SK-N-SH treated with all-trans-retinoic acid at 6 μM for 48 hours (cell line): ENCODE measurements around the gene GHITM.

Experiments
- ATAC-seq: fragments of 200-7000 bp; cut with Tn5 transposase; 3 replicates; pipeline ENCODE4 v1.9.1; 2020; ENCODE audit warnings: mild to moderate bottlenecking, moderate library complexity
- ARNTL ChIP-seq: fragments of 450-650 bp; formaldehyde crosslinking; IDR thresholded peaks from 2 replicates; pipeline ENCODE4 v1.5.0; 2020; ENCODE audit warnings: low read depth, mild to moderate bottlenecking, moderate library complexity, borderline replicate concordance
- BACH2 ChIP-seq: fragments of 250-450 bp; sonication (Bioruptor Pico); IDR thresholded peaks from 2 replicates; pipeline ENCODE4 v1.9.0; 2021; ENCODE audit warnings: mild to moderate bottlenecking, borderline replicate concordance
- CSDC2 ChIP-seq: fragments of 250-450 bp; sonication (Bioruptor Pico); IDR thresholded peaks from 2 replicates; pipeline ENCODE4 v1.5.0; 2020; ENCODE audit warnings: mild to moderate bottlenecking, moderate library complexity
- ESRRG ChIP-seq: fragments of 250-450 bp; sonication (Bioruptor Pico); IDR thresholded peaks from 2 replicates; pipeline ENCODE4 v1.6.1; 2021; ENCODE audit warnings: mild to moderate bottlenecking
- GLIS3 ChIP-seq: fragments of 250-450 bp; sonication (Bioruptor Pico); IDR thresholded peaks from 2 replicates; pipeline ENCODE4 v1.5.0; 2020; ENCODE audit warnings: mild to moderate bottlenecking, moderate library complexity
- ISL1 ChIP-seq: fragments of 250-450 bp; sonication (Bioruptor Pico); IDR thresholded peaks from 2 replicates; pipeline ENCODE4 v2.1.2; 2022; ENCODE audit warnings: mild to moderate bottlenecking, moderate library complexity
- OSR1 ChIP-seq: fragments of 250-450 bp; sonication (Bioruptor Pico); IDR thresholded peaks from 2 replicates; pipeline ENCODE4 v1.8.0; 2022; ENCODE audit warnings: moderate library complexity, mild to moderate bottlenecking, inconsistent platforms
- PPARA ChIP-seq: fragments of 250-450 bp; sonication (Bioruptor Pico); IDR thresholded peaks from 2 replicates; pipeline ENCODE4 v1.5.0; 2020; ENCODE audit warnings: mild to moderate bottlenecking, borderline replicate concordance
- RARB ChIP-seq: fragments of 250-450 bp; sonication (Bioruptor Pico); IDR thresholded peaks from 2 replicates; pipeline ENCODE4 v1.8.0; 2021; ENCODE audit warnings: mild to moderate bottlenecking, moderate library complexity
- SNAI2 ChIP-seq: fragments of 250-450 bp; sonication (Bioruptor Pico); IDR thresholded peaks from 2 replicates; pipeline ENCODE4 v1.5.0; 2020; ENCODE audit warnings: mild to moderate bottlenecking, moderate library complexity
- TCF4 ChIP-seq: fragments of 250-450 bp; sonication (Bioruptor Pico); IDR thresholded peaks from 2 replicates; pipeline ENCODE4 v1.8.0; 2021; ENCODE audit warnings: mild to moderate bottlenecking, moderate library complexity, borderline replicate concordance
- TOX ChIP-seq: fragments of 250-450 bp; sonication (Bioruptor Pico); IDR thresholded peaks from 2 replicates; pipeline ENCODE4 v1.8.0; 2021; ENCODE audit warnings: mild to moderate bottlenecking, moderate library complexity, borderline replicate concordance
- ZFP3 ChIP-seq: fragments of 250-450 bp; sonication (Bioruptor Pico); IDR thresholded peaks from 2 replicates; pipeline ENCODE4 v1.5.0; 2020; ENCODE audit warnings: mild to moderate bottlenecking, moderate library complexity
- ZFP30 ChIP-seq: fragments of 450-650 bp; formaldehyde crosslinking; IDR thresholded peaks from 2 replicates; pipeline ENCODE4 v1.5.0; 2022; ENCODE audit warnings: mild to moderate bottlenecking, moderate library complexity
- ZNF565 ChIP-seq: fragments of 450-650 bp; formaldehyde crosslinking; conservative IDR thresholded peaks from 2 replicates; pipeline ENCODE4 v1.5.0; 2020; ENCODE audit warnings: low read depth, mild to moderate bottlenecking, moderate library complexity
- ZNF70 ChIP-seq: fragments of 450-650 bp; formaldehyde crosslinking; IDR thresholded peaks from 2 replicates; pipeline ENCODE4 v1.5.0; 2020; ENCODE audit warnings: mild to moderate bottlenecking, moderate library complexity
- ZNF8 ChIP-seq: fragments of 450-650 bp; formaldehyde crosslinking; IDR thresholded peaks from 2 replicates; pipeline ENCODE4 v1.5.0; 2020; ENCODE audit warnings: mild to moderate bottlenecking, moderate library complexity
- TF ChIP-seq, protein P1 (sequence below): fragments of 250-450 bp; sonication (Bioruptor Pico); IDR thresholded peaks from 2 replicates; pipeline ENCODE4 v1.5.1; 2021; ENCODE audit warnings: mild to moderate bottlenecking, moderate library complexity
- TF ChIP-seq, protein P2 (sequence below): fragments of 250-450 bp; sonication (Bioruptor Pico); IDR thresholded peaks from 2 replicates; pipeline ENCODE4 v1.8.0; 2021; ENCODE audit warnings: low read depth, mild to moderate bottlenecking, moderate library complexity, borderline replicate concordance
- TF ChIP-seq, protein P3 (sequence below): fragments of 250-450 bp; sonication (Bioruptor Pico); IDR thresholded peaks from 2 replicates; pipeline ENCODE4 v1.8.0; 2020; ENCODE audit warnings: mild to moderate bottlenecking, moderate library complexity, borderline replicate concordance
- TF ChIP-seq, protein P4 (sequence below): fragments of 250-450 bp; sonication (Bioruptor Pico); IDR thresholded peaks from 2 replicates; pipeline ENCODE4 v1.5.0; 2020; ENCODE audit warnings: mild to moderate bottlenecking, moderate library complexity
- TF ChIP-seq, protein P5 (sequence below): fragments of 250-450 bp; sonication (Bioruptor Pico); IDR thresholded peaks from 2 replicates; pipeline ENCODE4 v1.5.1; 2020; ENCODE audit warnings: low read depth, mild to moderate bottlenecking, moderate library complexity

The GHITM gene

DNA sequence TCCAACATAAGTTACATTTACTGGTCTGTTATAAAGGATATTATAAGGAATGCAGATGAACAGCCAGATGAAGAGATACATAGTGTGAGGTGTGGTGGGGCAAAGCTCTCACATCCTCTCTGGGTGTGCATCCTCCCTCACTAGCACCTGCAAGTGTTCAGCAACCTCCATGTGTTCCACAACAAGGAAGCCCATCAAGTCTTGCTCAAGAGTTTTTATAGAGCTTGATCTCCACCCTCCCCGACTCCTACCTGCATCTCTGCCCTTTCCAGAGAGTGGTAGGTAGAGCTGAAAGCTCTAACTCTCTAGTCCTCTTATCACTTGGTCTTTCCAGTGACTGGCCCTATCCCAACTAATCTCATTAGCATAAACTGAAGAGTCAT lies 12.5 kb upstream of the GHITM start (continued):
- TF ChIP-seq, protein P1, sequence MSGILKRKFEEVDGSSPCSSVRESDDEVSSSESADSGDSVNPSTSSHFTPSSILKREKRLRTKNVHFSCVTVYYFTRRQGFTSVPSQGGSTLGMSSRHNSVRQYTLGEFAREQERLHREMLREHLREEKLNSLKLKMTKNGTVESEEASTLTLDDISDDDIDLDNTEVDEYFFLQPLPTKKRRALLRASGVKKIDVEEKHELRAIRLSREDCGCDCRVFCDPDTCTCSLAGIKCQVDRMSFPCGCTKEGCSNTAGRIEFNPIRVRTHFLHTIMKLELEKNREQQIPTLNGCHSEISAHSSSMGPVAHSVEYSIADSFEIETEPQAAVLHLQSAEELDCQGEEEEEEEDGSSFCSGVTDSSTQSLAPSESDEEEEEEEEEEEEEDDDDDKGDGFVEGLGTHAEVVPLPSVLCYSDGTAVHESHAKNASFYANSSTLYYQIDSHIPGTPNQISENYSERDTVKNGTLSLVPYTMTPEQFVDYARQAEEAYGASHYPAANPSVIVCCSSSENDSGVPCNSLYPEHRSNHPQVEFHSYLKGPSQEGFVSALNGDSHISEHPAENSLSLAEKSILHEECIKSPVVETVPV (CRISPR knock-in tag): no peak
- no peak for TF ChIP-seq ZFP30 (CRISPR knock-in tag)
- no peak for TF ChIP-seq TOX (CRISPR knock-in tag)
- TF ChIP-seq, protein P2, sequence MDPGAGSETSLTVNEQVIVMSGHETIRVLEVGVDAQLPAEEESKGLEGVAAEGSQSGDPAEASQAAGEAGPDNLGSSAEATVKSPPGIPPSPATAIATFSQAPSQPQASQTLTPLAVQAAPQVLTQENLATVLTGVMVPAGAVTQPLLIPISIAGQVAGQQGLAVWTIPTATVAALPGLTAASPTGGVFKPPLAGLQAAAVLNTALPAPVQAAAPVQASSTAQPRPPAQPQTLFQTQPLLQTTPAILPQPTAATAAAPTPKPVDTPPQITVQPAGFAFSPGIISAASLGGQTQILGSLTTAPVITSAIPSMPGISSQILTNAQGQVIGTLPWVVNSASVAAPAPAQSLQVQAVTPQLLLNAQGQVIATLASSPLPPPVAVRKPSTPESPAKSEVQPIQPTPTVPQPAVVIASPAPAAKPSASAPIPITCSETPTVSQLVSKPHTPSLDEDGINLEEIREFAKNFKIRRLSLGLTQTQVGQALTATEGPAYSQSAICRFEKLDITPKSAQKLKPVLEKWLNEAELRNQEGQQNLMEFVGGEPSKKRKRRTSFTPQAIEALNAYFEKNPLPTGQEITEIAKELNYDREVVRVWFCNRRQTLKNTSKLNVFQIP (CRISPR knock-in tag): no peak
- no peak for TF ChIP-seq CSDC2 (CRISPR knock-in tag)
- no peak for TF ChIP-seq ESRRG (CRISPR knock-in tag)
- TF ChIP-seq PPARA: no peak

DNA sequence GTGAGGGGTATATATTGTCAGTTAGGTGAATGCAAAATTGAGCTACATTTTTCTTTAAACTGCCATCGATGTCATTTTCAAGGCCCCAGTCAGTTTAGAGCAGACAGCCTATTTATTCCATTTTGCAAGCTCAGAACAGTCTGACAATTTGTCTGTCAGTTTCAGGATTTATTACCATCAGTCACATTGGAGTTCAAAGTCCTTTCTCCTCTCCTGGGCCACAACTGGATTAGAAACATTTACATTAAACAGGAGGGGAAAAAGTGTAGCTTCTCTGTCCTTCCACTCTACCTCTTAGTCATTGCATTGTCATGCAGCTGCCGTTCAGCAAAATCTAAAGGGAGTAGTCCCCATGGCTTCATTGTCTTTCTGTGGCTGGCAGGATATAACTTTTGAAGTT lies 3.5 kb upstream of the GHITM start:
- TF ChIP-seq, protein P1 (CRISPR knock-in tag): no peak
- TF ChIP-seq, all 23 proteins: peak for 0
- no peak for ATAC-seq

DNA sequence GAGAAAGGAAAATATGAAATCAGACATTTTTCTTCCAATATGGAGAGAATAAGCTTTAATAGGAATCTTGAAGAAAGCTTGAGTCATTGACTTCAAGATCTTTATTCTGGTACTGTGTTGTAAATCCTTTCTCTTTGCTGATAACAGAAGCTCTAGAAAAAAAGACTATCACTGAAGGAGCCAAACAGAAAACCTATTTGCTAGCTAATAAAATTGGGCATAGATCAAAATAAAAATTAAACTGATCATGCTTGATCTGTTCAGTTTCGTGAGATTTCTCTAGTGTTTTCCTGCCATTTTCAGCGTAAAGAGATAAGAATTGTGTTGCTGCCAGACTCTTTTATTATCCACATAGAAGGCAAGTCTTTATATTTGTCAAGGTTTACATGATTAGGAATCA lies 1.5 kb upstream of the GHITM start:
- no peak for ATAC-seq
- TF ChIP-seq ESRRG (CRISPR knock-in tag): no peak
- no peak for TF ChIP-seq TCF4
- TF ChIP-seq, all 23 proteins: peak for 0

DNA sequence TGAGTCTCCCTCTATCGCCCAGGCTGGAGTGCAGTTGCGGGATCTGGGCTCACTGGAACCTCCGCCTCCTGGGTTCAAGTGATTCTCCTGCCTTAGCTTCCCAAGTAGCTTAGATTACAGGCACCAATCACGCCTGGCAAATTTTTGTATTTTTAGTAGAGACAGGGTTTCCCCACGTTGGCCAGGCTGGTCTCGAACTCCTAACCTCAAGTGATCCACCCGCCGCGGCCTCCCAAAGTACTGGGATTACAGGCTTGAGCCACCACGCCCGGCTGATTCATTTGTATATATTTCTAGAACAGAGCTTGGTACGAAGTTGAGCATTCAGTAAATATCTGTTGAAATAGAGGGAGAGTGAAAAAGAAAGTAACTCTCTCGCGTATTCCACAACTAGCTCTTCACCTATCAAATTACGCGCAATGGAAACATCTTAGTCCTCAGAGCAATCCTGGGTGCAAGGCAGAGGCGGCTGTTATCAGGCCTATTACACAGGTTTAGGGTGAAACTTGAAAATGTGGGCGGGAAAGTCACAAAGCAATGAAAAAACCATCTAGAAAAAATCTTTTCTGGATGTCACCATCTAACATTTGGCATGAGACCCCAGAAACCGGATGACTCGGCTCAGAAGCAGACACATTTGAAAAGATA lies 707 bp upstream of the GHITM start:
- no peak for ATAC-seq
- TF ChIP-seq, protein P1 (CRISPR knock-in tag): no peak
- TF ChIP-seq, protein P3, sequence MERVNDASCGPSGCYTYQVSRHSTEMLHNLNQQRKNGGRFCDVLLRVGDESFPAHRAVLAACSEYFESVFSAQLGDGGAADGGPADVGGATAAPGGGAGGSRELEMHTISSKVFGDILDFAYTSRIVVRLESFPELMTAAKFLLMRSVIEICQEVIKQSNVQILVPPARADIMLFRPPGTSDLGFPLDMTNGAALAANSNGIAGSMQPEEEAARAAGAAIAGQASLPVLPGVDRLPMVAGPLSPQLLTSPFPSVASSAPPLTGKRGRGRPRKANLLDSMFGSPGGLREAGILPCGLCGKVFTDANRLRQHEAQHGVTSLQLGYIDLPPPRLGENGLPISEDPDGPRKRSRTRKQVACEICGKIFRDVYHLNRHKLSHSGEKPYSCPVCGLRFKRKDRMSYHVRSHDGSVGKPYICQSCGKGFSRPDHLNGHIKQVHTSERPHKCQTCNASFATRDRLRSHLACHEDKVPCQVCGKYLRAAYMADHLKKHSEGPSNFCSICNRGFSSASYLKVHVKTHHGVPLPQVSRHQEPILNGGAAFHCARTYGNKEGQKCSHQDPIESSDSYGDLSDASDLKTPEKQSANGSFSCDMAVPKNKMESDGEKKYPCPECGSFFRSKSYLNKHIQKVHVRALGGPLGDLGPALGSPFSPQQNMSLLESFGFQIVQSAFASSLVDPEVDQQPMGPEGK (CRISPR knock-in tag): no peak
- TF ChIP-seq SNAI2 (CRISPR knock-in tag) (no peak), ZFP3 (CRISPR knock-in tag) (no peak), ESRRG (CRISPR knock-in tag) (no peak), TOX (CRISPR knock-in tag) (no peak), ZNF565 (CRISPR knock-in tag) (no peak), BACH2 (CRISPR knock-in tag) (no peak), ZFP30 (CRISPR knock-in tag) (no peak), CSDC2 (CRISPR knock-in tag) (no peak), OSR1 (CRISPR knock-in tag) (no peak), ZNF8 (no peak), RARB (no peak), TCF4 (no peak), ISL1 (CRISPR knock-in tag) (no peak), ARNTL (CRISPR knock-in tag) (no peak), ZNF70 (no peak), GLIS3 (no peak)
- TF ChIP-seq, protein P4, sequence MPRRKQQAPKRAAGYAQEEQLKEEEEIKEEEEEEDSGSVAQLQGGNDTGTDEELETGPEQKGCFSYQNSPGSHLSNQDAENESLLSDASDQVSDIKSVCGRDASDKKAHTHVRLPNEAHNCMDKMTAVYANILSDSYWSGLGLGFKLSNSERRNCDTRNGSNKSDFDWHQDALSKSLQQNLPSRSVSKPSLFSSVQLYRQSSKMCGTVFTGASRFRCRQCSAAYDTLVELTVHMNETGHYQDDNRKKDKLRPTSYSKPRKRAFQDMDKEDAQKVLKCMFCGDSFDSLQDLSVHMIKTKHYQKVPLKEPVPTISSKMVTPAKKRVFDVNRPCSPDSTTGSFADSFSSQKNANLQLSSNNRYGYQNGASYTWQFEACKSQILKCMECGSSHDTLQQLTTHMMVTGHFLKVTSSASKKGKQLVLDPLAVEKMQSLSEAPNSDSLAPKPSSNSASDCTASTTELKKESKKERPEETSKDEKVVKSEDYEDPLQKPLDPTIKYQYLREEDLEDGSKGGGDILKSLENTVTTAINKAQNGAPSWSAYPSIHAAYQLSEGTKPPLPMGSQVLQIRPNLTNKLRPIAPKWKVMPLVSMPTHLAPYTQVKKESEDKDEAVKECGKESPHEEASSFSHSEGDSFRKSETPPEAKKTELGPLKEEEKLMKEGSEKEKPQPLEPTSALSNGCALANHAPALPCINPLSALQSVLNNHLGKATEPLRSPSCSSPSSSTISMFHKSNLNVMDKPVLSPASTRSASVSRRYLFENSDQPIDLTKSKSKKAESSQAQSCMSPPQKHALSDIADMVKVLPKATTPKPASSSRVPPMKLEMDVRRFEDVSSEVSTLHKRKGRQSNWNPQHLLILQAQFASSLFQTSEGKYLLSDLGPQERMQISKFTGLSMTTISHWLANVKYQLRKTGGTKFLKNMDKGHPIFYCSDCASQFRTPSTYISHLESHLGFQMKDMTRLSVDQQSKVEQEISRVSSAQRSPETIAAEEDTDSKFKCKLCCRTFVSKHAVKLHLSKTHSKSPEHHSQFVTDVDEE (CRISPR knock-in tag): no peak
- TF ChIP-seq, protein P5, sequence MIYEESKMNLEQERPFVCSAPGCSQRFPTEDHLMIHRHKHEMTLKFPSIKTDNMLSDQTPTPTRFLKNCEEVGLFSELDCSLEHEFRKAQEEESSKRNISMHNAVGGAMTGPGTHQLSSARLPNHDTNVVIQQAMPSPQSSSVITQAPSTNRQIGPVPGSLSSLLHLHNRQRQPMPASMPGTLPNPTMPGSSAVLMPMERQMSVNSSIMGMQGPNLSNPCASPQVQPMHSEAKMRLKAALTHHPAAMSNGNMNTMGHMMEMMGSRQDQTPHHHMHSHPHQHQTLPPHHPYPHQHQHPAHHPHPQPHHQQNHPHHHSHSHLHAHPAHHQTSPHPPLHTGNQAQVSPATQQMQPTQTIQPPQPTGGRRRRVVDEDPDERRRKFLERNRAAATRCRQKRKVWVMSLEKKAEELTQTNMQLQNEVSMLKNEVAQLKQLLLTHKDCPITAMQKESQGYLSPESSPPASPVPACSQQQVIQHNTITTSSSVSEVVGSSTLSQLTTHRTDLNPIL (CRISPR knock-in tag): no peak
